GM12872 (cell line): Measurements from ENCODE around the gene NT5DC1.

Experiments
- TF ChIP-seq, protein P1 (sequence below): IDR thresholded peaks from 3 replicates; pipeline ENCODE4 v1.5.1; 2011; ENCODE audit warnings: low read depth, mild to moderate bottlenecking, low read length, moderate library complexity; ENCODE audit not compliant: insufficient read depth

The NT5DC1 gene

GRCh38 chr6:116139917-116140316, 39.3 kb downstream of the NT5DC1 start:
- TF ChIP-seq, protein P1, sequence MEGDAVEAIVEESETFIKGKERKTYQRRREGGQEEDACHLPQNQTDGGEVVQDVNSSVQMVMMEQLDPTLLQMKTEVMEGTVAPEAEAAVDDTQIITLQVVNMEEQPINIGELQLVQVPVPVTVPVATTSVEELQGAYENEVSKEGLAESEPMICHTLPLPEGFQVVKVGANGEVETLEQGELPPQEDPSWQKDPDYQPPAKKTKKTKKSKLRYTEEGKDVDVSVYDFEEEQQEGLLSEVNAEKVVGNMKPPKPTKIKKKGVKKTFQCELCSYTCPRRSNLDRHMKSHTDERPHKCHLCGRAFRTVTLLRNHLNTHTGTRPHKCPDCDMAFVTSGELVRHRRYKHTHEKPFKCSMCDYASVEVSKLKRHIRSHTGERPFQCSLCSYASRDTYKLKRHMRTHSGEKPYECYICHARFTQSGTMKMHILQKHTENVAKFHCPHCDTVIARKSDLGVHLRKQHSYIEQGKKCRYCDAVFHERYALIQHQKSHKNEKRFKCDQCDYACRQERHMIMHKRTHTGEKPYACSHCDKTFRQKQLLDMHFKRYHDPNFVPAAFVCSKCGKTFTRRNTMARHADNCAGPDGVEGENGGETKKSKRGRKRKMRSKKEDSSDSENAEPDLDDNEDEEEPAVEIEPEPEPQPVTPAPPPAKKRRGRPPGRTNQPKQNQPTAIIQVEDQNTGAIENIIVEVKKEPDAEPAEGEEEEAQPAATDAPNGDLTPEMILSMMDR = no peak

DNA sequence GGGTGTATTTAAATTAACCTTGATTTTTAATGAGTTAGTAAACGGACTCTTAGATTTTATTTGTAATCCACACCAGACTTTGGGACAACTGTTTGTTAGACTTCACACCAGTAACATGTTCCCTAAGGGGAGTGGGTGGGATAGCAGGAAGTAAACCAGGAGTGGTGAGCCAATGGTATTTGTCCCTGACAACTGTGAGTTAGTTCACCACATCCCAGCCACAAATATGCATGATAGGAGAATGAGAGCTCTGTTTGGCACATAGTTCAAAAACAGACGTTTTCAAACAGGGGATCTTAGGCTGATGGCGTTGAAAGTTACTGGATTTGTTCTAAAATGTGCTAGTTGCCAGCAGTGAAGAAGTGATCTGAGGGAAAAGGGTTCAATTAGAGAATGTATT, 44.0 kb downstream of the NT5DC1 start:
- TF ChIP-seq, protein P1 = no peak

GRCh38 chr6:116145803-116146675, 45.4 kb downstream of the NT5DC1 start:
- TF ChIP-seq, protein P1 = no peak

DNA sequence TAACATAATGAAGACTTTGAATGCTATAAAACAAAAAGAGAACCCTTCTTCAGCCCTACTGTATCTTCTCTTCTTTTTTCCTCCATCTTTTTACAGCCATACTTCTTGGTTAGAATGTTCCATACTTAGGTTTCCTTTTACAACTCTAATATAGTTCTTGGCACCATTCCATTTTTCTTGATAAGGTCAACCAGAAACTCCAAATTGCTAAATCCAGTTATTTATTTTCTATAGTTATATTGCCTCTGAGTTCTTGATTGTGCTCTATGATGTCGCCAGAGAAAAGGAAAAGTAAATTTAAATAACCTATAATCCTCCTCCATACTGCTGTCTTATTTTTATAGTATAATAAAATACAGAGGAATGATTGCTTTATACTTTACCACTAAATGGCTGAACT, 52.0 kb downstream of the NT5DC1 start:
- TF ChIP-seq, protein P1 = no peak

GRCh38 chr6:116154887-116155286, 54.2 kb downstream of the NT5DC1 start:
- TF ChIP-seq, protein P1 = no peak

DNA sequence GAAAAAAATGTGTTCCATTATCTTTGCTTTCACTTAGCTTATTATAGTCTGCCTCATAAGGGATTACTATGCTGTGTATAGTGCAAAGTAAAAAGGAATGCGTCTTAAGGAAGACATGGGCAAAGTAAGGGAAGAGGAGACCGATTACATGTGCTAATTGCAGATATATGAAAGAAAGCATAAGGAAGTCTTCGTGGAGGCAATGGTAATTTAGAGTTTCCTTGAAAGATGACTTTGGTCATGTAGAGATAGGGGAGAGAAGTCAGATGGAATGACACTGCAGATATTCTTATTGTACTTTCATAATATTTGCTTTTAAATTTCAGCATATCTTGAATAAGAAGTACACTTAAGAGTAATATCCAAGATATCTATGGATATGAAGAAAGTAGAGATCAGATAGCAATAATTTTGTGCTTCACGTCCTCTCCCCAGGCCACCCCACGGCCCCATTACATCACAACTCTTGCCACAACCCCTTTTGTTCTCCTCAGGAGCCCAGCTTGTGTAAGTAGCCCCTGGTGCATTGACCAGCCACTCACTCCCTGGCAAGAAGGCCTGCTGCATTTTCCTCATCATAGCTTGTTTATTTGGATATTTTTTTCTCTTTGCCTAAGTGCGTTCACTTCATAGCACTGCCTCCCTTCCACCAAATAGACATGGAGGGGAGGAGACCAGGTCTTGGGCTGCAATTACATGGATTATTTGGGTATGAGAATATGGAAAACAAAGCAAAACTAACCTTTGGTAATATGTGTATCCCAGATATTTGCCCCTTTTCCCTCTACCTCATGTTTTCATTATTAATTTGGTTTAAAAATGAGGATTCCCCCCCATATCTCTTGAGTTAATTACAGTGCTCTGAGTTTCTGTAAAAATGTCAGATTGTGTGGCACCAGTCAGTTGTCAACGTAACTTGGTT, 56.0 kb downstream of the NT5DC1 start:
- TF ChIP-seq, protein P1 = no peak

- TF ChIP-seq, protein P1 = no peak
Measured at GRCh38 chr6:116157391-116157790, 56.7 kb downstream of the NT5DC1 start.
